ENCODE results near the gene PFKFB3. TPM values are rescaled to one million over a fixed set of nuclear protein-coding genes. Genes with fewer than 3 reads are reported as not detected.
"Not testable (repeated sequence)": the region's sequence is repeated elsewhere in the genome, so short reads cannot be mapped to it uniquely, and the experiment has no call there.

Gene PFKFB3
- total RNA-seq, 2 experiments from 2014 or later, result 77.1 to 82.2 TPM

DNA sequence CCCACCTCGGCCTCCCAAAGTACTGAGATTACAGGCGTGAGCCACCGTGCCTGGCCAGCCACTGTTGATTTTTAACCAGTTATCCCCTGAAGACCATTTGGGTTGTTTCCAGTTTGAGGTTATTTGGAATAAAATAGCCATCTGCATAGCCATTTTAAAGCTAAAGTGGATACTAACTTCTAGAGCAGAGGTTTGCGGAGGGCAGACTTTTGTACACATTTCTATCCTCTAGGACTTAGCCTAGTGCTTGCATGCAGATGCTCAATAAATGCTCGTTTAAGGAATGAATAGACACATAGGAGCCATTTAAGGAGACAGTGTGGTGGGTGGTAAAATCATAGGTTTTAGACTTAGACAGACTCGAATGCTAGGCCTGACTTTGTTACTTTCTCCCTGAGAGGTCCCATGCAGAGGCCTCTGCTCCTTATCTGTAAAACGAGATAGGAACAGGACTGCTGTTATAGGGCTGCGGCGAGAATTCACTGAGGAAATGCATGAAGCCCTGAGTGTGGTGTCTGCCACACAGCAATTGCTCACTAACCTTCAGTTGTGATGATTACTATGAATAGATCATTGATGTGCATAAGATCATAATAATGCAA, 75.9 kb downstream of the PFKFB3 start:
- POLR2A ChIA-PET, result no interaction called here
- Mint-ChIP-seq H3K27ac (no peak overlapping the region), H3K4me1 (peaks cover 56% of the 10 kb centered on the region), H3K4me3 (no peak overlapping the region), H3K9me3 (peaks cover 5% of the 10 kb centered on the region), H3K36me3 (ENCODE audit: low read depth) (peaks cover 38% of the 10 kb centered on the region), H3K27me3 (no peaks in the 10 kb centered on the region)
- no peak for DNase-seq
- CTCF ChIA-PET, result interaction anchor here (1.1 to 1.3 kb wide), 2 partner anchors 13 to 123 kb away, joined by 3 to 4 read pairs; no protein-coding TSS in a partner anchor

DNA sequence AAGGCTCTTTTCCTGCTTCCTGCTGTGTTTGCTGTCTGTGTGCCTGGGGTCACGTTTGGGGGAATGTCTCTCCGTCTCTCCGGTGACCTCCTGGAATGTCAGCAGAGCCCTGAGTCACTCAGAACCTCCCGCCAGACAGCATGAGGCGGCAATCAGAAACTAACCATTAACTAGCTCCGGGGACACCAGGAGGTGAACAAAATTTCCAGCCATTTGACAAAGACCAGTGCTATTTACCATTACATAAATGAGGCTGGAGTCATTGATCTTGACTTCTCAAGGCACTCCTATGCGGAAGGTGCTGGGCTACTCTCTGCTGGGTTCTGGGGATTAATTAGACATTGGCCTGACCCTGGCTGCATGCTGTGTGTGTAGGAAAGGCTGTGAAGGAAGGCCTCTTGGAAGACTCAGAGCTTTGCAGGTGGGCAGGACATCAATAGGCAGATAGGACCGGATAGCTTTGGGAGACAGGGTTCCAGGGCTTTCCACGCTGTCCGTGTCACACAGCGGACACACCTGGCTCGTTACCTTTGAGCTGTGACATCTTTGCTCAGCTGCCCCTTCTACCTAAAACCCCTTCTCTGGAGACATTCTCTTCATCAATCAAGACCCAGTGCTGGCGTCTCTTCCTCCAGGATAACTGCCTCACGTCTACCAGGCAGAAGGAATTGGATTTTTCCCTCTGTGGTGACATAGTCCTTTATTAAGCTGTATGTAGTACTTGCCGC, 77.0 kb downstream of the PFKFB3 start:
- Mint-ChIP-seq H3K4me3 (no peak overlapping the region), H3K9me3 (peaks cover 5% of the 10 kb centered on the region), H3K4me1 (peaks cover 51% of the 10 kb centered on the region), H3K27ac (peak overlapping the region; percentile 72), H3K27me3 (no peaks in the 10 kb centered on the region), H3K36me3 (ENCODE audit: low read depth) (peaks cover 38% of the 10 kb centered on the region)
- DNase-seq, result no peak
- CTCF ChIA-PET, result interaction anchor here (1.1 kb wide), 1 partner anchor 12 kb away, joined by 4 read pairs; no protein-coding TSS in a partner anchor
- POLR2A ChIA-PET, result no interaction called here

DNA sequence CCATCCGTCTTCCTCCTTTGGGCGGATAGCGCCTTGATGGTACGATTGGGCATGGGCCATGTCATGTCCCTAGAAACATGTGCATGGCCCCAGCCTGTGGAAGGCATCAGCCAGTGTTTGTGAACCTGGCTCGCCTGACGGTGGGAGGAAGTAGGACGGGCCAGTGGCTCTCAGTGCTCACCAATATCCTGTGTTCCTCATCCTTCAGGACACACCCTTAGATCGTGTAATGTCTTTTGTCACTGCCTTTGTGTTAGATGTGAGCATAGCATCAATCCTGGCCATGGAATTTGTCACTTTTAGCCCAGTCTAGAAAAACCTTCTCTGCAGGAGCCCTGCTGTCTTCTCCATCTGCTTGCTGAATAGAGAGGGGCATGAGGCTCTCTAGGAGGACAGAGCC, 77.6 kb downstream of the PFKFB3 start:
- Mint-ChIP-seq H3K4me1 (peaks cover 45% of the 10 kb centered on the region), H3K36me3 (ENCODE audit: low read depth) (peaks cover 33% of the 10 kb centered on the region), H3K4me3 (peak overlapping the region; percentile 6), H3K27ac (peak overlapping the region; percentile 72), H3K9me3 (peaks cover 5% of the 10 kb centered on the region), H3K27me3 (no peaks in the 10 kb centered on the region)
- ChIA-PET CTCF (no interaction called here), POLR2A (no interaction called here)
- DNase-seq, result no peak

DNA sequence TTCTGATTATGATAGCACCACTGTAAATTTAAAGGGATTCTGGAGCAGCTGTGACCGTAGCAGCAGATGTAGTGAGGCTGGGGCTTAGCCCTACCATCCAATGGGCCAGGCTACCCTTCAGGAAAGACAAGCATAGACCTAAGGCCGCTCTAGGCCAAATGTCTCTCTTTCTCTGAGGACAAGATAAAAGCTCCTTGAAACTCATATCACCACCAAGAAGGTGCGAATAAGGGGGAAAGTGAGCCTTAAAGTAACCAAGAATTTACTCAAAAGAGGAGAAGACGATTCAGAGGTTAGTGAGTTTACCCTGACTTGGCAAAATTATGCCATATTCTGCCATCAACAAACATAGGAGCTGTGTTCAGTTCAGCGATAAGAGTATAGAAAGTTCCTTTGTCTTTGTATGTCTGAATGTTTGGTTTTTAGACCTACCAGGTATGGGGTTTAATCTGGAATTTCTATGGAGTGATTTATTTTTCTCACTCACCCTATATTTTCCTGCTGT, 79.8 kb downstream of the PFKFB3 start:
- CTCF ChIA-PET, result interaction anchor here (0.7 to 1.4 kb wide), 3 partner anchors 13 to 36 kb away, joined by 3 to 4 read pairs (median 4); no protein-coding TSS in a partner anchor
- POLR2A ChIA-PET, result no interaction called here
- H3K4me3 Mint-ChIP-seq, result no peak overlapping the region
- peaks cover 2% of the 10 kb centered on the region for H3K9me3 Mint-ChIP-seq
- peaks cover 26% of the 10 kb centered on the region for H3K4me1 Mint-ChIP-seq
- no peak for DNase-seq
- H3K27ac Mint-ChIP-seq, result no peak overlapping the region
- no peaks in the 10 kb centered on the region for H3K27me3 Mint-ChIP-seq
- peaks cover 16% of the 10 kb centered on the region for H3K36me3 Mint-ChIP-seq (ENCODE audit: low read depth)

DNA sequence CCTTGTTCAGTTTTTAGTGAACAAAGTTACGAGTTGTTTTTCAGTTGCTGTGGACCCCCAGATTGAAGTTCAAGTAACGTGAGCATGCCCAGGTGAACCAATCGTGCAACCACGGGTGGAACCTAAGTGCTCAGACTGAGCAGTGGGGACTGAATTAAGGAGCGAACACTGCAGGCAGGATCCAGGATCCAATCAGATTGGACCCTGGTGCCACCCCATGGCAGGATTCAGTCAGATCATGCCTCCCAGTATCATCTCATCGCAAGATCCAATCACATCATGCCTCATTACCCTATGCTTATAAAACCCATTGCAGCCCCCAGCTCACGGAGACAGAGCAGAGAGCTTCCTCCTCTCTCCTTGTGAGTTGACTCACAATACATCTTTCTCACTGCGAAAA, 80.9 kb downstream of the PFKFB3 start:
- Mint-ChIP-seq H3K4me1 (peaks cover 24% of the 10 kb centered on the region), H3K27me3 (no peaks in the 10 kb centered on the region), H3K9me3 (no peaks in the 10 kb centered on the region), H3K27ac (no peak overlapping the region), H3K36me3 (ENCODE audit: low read depth) (peaks cover 8% of the 10 kb centered on the region), H3K4me3 (no peak overlapping the region)
- POLR2A ChIA-PET, result no interaction called here
- no peak for DNase-seq
- CTCF ChIA-PET, result interaction anchor here (1.4 kb wide), 1 partner anchor 16 kb away, joined by 4 read pairs; no protein-coding TSS in a partner anchor

DNA sequence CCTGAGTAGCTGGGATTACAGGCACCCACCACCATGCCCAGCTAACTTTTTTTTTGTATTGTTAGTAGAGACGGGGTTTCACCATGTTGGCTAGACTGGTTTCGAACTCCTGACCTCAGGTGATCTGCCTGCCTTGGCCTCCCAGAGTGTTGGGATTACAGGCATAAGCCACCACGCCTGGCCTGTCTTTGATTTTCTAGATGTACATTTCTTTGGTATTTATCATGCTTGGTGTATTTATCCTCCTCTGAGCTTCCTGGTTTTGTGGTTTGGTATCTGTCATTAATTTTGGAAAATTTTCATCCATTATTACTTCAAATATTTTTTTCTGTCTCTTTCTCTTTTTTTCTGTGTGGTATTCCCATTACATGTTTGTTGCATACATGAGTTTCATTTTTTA, 87.9 kb downstream of the PFKFB3 start:
- DNase-seq, H3K4me3 Mint-ChIP-seq, H3K27ac Mint-ChIP-seq, H3K27me3 Mint-ChIP-seq, POLR2A ChIA-PET: not testable (repeated sequence)
- Mint-ChIP-seq H3K9me3 (peaks cover 14% of the 10 kb centered on the region), H3K36me3 (ENCODE audit: low read depth) (peaks cover 16% of the 10 kb centered on the region), H3K4me1 (peaks cover 34% of the 10 kb centered on the region)
- CTCF ChIA-PET, result interaction anchor here (0.7 kb wide), 1 partner anchor 26 kb away, joined by 4 read pairs; no protein-coding TSS in a partner anchor

DNA sequence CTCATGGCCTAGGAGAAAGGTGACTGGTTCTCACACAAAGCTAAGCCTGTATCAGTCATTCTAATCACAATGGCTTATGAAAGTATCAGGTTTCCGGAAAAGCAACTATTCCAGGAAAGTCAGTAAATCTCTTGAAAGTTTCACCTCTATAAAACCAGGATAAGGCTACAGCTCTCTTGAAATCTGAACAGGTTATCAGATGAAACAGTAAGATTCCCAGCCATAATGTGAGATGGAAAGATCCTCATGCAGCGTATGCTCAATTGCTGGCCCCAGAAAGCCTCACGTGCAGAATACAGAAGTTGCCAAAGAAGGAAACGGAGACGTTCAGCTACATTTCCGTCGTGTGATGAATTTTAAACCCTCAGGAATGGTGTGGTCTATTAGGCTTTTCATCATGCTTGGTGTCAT, 90.0 kb downstream of the PFKFB3 start:
- ChIA-PET CTCF (interaction anchor here (1.6 kb wide), 1 partner anchor 18 kb away, joined by 6 read pairs; no protein-coding TSS in a partner anchor), POLR2A (no interaction called here)
- Mint-ChIP-seq H3K36me3 (ENCODE audit: low read depth) (peaks cover 16% of the 10 kb centered on the region), H3K4me3 (no peak overlapping the region), H3K27ac (no peak overlapping the region), H3K27me3 (no peaks in the 10 kb centered on the region), H3K4me1 (peaks cover 55% of the 10 kb centered on the region), H3K9me3 (peaks cover 17% of the 10 kb centered on the region)
- no peak for DNase-seq

DNA sequence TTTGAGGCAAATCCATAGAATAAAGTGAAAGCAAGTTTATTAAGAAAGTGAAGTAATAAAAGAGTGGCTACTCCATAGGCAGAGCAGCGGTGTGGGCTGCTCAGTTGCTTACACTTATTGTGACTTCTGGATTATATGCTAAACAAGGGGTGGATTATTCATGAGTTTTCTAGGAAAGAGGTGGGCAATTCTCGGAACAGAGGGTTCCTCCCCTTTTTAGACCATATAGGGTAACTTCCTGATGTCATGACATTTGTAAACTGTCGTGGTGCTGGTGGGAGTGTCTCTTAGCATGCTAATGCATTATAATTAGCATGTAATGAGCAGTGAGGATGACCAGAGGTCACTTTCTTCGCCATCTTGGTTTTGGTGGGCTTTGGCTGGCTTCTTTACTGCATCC, 93.7 kb downstream of the PFKFB3 start:
- H3K4me1 Mint-ChIP-seq, result peaks cover 76% of the 10 kb centered on the region
- POLR2A ChIA-PET, H3K27me3 Mint-ChIP-seq, H3K27ac Mint-ChIP-seq, H3K4me3 Mint-ChIP-seq, DNase-seq: not testable (repeated sequence)
- CTCF ChIA-PET, result interaction anchor here (1.2 kb wide), 2 partner anchors 61 to 94 kb away, joined by 4 read pairs; partner anchors contain the start of gene PFKFB3
- peaks cover 19% of the 10 kb centered on the region for H3K9me3 Mint-ChIP-seq
- peaks cover 24% of the 10 kb centered on the region for H3K36me3 Mint-ChIP-seq (ENCODE audit: low read depth)

DNA sequence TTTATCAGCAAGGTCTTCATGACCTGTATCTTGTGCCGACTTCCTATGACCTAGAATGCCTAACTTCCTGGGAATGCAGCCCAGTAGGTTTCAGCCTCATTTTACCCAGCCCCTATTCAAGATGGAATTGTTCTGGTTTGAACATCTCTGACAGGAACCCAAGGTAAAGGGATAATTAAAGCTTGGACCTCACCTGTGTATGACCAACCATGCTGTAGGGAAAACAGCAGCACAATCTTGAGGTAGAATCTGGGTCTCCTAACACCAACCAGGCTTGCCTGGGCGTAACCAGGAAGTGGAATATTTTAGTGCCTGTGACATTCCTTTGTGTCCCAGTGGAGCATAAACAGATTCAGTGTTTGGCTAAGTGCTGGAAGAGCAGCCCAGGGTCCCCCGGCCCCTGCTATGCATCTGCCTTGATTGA, 94.1 kb downstream of the PFKFB3 start:
- no peak overlapping the region for H3K27ac Mint-ChIP-seq
- peaks cover 72% of the 10 kb centered on the region for H3K4me1 Mint-ChIP-seq
- peaks cover 19% of the 10 kb centered on the region for H3K9me3 Mint-ChIP-seq
- H3K27me3 Mint-ChIP-seq, result no peaks in the 10 kb centered on the region
- ChIA-PET CTCF (interaction anchor here (0.9 kb wide), 1 partner anchor 22 kb away, joined by 4 read pairs; no protein-coding TSS in a partner anchor), POLR2A (no interaction called here)
- H3K36me3 Mint-ChIP-seq (ENCODE audit: low read depth), result peaks cover 24% of the 10 kb centered on the region
- H3K4me3 Mint-ChIP-seq, result no peak overlapping the region
- no peak for DNase-seq

DNA sequence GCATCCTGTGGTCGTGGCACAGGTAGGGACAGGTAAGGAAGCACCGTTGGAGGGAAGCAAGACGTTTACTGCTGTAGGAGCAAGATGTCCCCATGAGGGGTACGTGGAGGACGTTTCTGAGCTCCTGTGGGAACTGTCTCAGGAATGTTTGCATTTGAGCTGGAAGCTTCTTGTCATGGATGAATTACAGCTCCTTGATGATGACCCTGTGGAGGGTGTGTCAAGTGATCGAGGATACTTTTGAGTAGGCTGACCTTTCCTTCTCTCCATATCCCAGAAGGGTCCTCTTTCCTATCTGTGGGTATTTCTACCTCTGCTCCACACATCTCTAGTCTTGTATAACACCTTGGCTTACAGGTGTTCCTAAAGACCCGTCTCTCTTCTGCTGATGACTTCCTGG, 94.8 kb downstream of the PFKFB3 start:
- CTCF ChIA-PET, result interaction anchor here (0.6 to 3.3 kb wide), 3 partner anchors 15 to 50 kb away, joined by 3 to 8 read pairs (median 4); no protein-coding TSS in a partner anchor

DNA sequence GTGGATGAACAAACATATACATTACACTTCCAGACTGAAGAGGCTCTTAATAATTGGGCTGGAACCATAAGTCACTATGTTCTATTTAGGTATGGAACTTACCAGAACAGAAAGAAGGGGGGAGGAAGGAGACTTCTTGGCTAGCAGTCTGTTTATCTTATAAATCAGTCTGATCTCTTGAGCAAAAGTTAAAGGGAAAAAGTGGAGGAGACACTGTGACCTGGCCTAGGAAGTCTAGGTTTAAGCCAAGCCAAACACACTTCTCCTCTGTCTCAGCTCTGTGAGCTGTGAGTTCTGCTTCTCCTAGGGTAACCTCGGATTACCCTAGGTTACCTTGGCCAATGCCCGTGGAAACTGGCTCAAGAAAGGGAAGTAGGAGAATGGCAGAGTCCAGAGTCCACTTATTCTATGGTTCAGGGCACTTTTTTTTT, 95.2 kb downstream of the PFKFB3 start:
- Mint-ChIP-seq H3K9me3 (peaks cover 19% of the 10 kb centered on the region), H3K4me3 (no peak overlapping the region), H3K36me3 (ENCODE audit: low read depth) (peaks cover 24% of the 10 kb centered on the region), H3K27ac (no peak overlapping the region), H3K4me1 (peaks cover 64% of the 10 kb centered on the region), H3K27me3 (no peaks in the 10 kb centered on the region)
- no peak for DNase-seq
- CTCF ChIA-PET, result interaction anchor here (0.6 to 3.3 kb wide), 5 partner anchors 14 to 214 kb away, joined by 3 to 8 read pairs (median 4); no protein-coding TSS in a partner anchor
- POLR2A ChIA-PET, result no interaction called here

More for the DNA sequence above, 94.8 kb downstream of the PFKFB3 start:
- no peak overlapping the region for H3K27ac Mint-ChIP-seq
- peaks cover 68% of the 10 kb centered on the region for H3K4me1 Mint-ChIP-seq
- H3K36me3 Mint-ChIP-seq (ENCODE audit: low read depth), result peaks cover 24% of the 10 kb centered on the region
- no peak for DNase-seq
- POLR2A ChIA-PET, result no interaction called here
- peaks cover 19% of the 10 kb centered on the region for H3K9me3 Mint-ChIP-seq
- no peak overlapping the region for H3K4me3 Mint-ChIP-seq
- no peaks in the 10 kb centered on the region for H3K27me3 Mint-ChIP-seq

DNA sequence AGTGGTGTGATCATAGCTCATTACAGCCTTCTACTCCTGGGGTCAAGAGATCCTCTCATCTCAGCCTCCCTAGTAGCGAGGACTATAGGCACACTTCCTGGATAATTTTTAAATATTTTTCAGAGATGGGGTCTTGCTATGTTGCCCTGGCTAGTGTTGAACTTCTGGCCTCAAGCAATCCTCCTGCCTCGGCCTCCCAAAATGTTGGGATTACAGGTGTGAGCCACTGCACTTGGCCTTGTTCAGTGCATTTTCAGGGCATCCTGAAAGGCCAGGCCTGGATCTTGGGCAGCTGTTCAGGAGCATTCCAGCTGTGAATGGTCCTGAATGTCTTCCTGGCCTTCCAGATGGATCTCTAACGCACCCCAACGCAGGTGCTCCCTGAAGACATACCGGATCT, 95.7 kb downstream of the PFKFB3 start:
- Mint-ChIP-seq H3K27ac (no peak overlapping the region), H3K4me3 (no peak overlapping the region), H3K36me3 (ENCODE audit: low read depth) (peaks cover 24% of the 10 kb centered on the region), H3K27me3 (no peaks in the 10 kb centered on the region), H3K4me1 (peaks cover 62% of the 10 kb centered on the region), H3K9me3 (peaks cover 19% of the 10 kb centered on the region)
- CTCF ChIA-PET, result interaction anchor here (0.6 to 3.3 kb wide), 4 partner anchors 14 to 214 kb away, joined by 3 to 8 read pairs (median 4); no protein-coding TSS in a partner anchor
- POLR2A ChIA-PET, result no interaction called here
- no peak for DNase-seq

DNA sequence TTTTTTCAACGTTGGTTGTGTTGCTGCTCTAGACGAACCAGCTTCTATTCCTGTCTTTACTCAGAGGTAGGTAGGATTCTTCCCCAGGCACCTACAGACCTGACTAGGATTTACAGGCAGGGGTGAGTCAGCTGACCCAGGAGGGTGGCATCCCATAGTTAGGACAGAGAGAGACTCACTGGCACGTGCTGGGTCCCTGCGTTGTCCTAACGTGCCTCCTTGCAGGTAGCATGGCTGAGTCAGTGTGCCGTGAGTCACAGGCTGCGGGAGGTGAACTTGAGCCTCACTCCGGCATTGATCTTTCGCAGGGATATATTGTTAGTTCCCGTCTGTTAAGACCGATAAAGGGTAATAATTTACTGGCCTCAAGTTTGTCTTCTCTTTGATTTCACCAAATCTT, 96.5 kb downstream of the PFKFB3 start:
- H3K4me1 Mint-ChIP-seq, result peaks cover 57% of the 10 kb centered on the region
- peaks cover 16% of the 10 kb centered on the region for H3K36me3 Mint-ChIP-seq (ENCODE audit: low read depth)
- DNase-seq, result no peak
- peaks cover 11% of the 10 kb centered on the region for H3K9me3 Mint-ChIP-seq
- POLR2A ChIA-PET, result no interaction called here
- H3K4me3 Mint-ChIP-seq, result no peak overlapping the region
- H3K27ac Mint-ChIP-seq, result peak overlapping the region; percentile 71
- CTCF ChIA-PET, result interaction anchor here (0.7 to 3.3 kb wide), 4 partner anchors 13 to 103 kb away, joined by 3 to 8 read pairs (median 4); no protein-coding TSS in a partner anchor
- no peaks in the 10 kb centered on the region for H3K27me3 Mint-ChIP-seq

All from activated CD4-positive, alpha-beta T cell treated with anti-CD3 and anti-CD28 coated beads, Interleukin-2, amount 10 ng/mL, durations not matched to agents 7 days and 5 days (primary cell).